Measurements from ENCODE around the gene OR2T27.

- TF ChIP-seq YY1 (IDR thresholded peaks at IDR 0.05; ENCODE audit: extremely low read depth, insufficient replicate concordance, low read depth, low read length) (no peak), CTCF (IDR thresholded peaks at IDR 0.05 in 2 of 3, conservative IDR thresholded peaks at IDR 0.05 in 1 of 3; ENCODE audit: borderline replicate concordance in 1 of 3, insufficient read depth in 1 of 3, low read depth in 2 of 3, low read length in 2 of 3) (no peak), MAX (IDR thresholded peaks at IDR 0.05) (no peak), POLR2A (IDR thresholded peaks at IDR 0.05; ENCODE audit: borderline replicate concordance, extremely low read depth, insufficient read depth, insufficient read length) (no peak), EZH2phosphoT487 (IDR thresholded peaks at IDR 0.05; ENCODE audit: borderline replicate concordance) (no peak), REST (IDR thresholded peaks at IDR 0.05; ENCODE audit: low read depth) (no peak), SRF (IDR thresholded peaks at IDR 0.05; ENCODE audit: low read depth) (no peak), SIN3A (IDR thresholded peaks at IDR 0.05; ENCODE audit: low read depth) (no peak), POLR2AphosphoS5 (IDR thresholded peaks at IDR 0.05; ENCODE audit: low read depth, low read length) (no peak)
These were observed 43.8 kb upstream of the OR2T27 start for GRCh38 chr1:248699099-248699498.

Data from HCT116 (cell line).